Fibroblast of lung (primary cell): ENCODE data around the gene CORO7. TPM values are rescaled to one million over a fixed set of nuclear protein-coding genes. Genes with fewer than 3 reads are reported as not detected.

Experiments used
- DNase-seq, 2 donors: peaks; one replicate each; pipeline versions ENCODE4 v3.0.0 to v3.0.0-alpha.2; 2010; ENCODE audit warnings: low read depth in 2 of 2
- H2AFZ ChIP-seq: 2 replicates; pipeline ENCODE4 v1.5.1; 2012; ENCODE audit warnings: low read length, control low read depth, inconsistent platforms
- H3K27ac ChIP-seq: 2 replicates; pipeline ENCODE4 v1.5.1; 2011; ENCODE audit warnings: low read length, control low read depth; ENCODE audit not compliant: insufficient read depth
- H3K27me3 ChIP-seq: 2 replicates; pipeline ENCODE4 v1.5.1; 2011; ENCODE audit warnings: mild to moderate bottlenecking, low read length; ENCODE audit not compliant: control insufficient read depth, insufficient read depth
- H3K36me3 ChIP-seq: 2 replicates; pipeline ENCODE4 v1.5.1; 2011; ENCODE audit warnings: low read length; ENCODE audit not compliant: control insufficient read depth, insufficient read depth
- H3K4me1 ChIP-seq: 2 replicates; pipeline ENCODE4 v1.5.1; 2011; ENCODE audit warnings: low read length; ENCODE audit not compliant: control insufficient read depth, insufficient read depth; ENCODE audit errors: extremely low read depth
- H3K4me2 ChIP-seq: 2 replicates; pipeline ENCODE4 v1.5.1; 2011; ENCODE audit warnings: low read length, control low read depth; ENCODE audit not compliant: insufficient read depth; ENCODE audit errors: extremely low read depth
- H3K4me3 ChIP-seq, 4 experiments: fragments of 200-600 bp in 1 of 4; sonication (generic) in 1 of 4; replicated peaks in 1 of 4; 2 replicates each; pipeline ENCODE4 v1.5.1; 2011 to 2016; ENCODE audit warnings: low read length in 4 of 4, low read depth in 3 of 4, mild to moderate bottlenecking in 3 of 4, control low read depth in 2 of 4, inconsistent platforms in 1 of 4, mixed read lengths in 1 of 4; ENCODE audit not compliant: insufficient read depth in 1 of 4; ENCODE audit errors: control extremely low read depth in 1 of 4
- H3K79me2 ChIP-seq: 2 replicates; pipeline ENCODE4 v1.5.1; 2012; ENCODE audit warnings: mild to moderate bottlenecking, low read length, inconsistent platforms; ENCODE audit not compliant: control insufficient read depth, insufficient read depth
- H3K9ac ChIP-seq: 2 replicates; pipeline ENCODE4 v1.5.1; 2011; ENCODE audit warnings: mild to moderate bottlenecking, low read length, control low read depth; ENCODE audit not compliant: insufficient read depth
- H3K9me3 ChIP-seq: 2 replicates; pipeline ENCODE4 v1.5.1; 2012; ENCODE audit warnings: low read depth, low read length; ENCODE audit not compliant: control insufficient read depth, insufficient read depth
- H4K20me1 ChIP-seq: 2 replicates; pipeline ENCODE4 v1.5.1; 2011; ENCODE audit warnings: low read length; ENCODE audit not compliant: control insufficient read depth, insufficient read depth; ENCODE audit errors: extremely low read depth
- CTCF ChIP-seq, 2 donors: IDR thresholded peaks in 1 of 2; conservative IDR thresholded peaks in 1 of 2; 1 replicate in 1 of 2; 2 replicates in 1 of 2; pipeline ENCODE4 v1.5.1; 2011 to 2012; ENCODE audit warnings: low read length in 2 of 2, control low read depth in 1 of 2, inconsistent platforms in 1 of 2, low read depth in 1 of 2, mild to moderate bottlenecking in 1 of 2
- EZH2 ChIP-seq: IDR thresholded peaks from 2 replicates; pipeline ENCODE4 v1.5.1; 2012; ENCODE audit warnings: low read length, control low read depth, mild to moderate bottlenecking; ENCODE audit errors: missing control alignments
- polyA plus RNA-seq, 2 donors: library from polyadenylated mRNA; depleted of rRNA in 1 of 2; stranded (reverse) in 1 of 2; unstranded in 1 of 2; fragments of >200 nt; gene quantifications; 2 replicates each; pipeline ENCODE4 v1.2.1, GENCODE V29; 2011 to 2012; ENCODE audit warnings: missing spikeins in 1 of 2
- total RNA-seq: library from RNA; depleted of rRNA; stranded (reverse); fragments of >200 nt; gene quantifications from 2 replicates; pipeline ENCODE4 v1.2.1, GENCODE V29; 2014

The CORO7 gene
- total and polyA plus RNA-seq, 2 donors (not counting 1 experiment from before 2014, with no cell fraction given), result 6.1 to 11.1 TPM

- no peaks in the 10 kb centered on the region for H3K9me3 ChIP-seq
- no peak overlapping the region for H2AFZ ChIP-seq
- no peak for DNase-seq
- H3K9ac ChIP-seq, result peak overlapping the region; percentile 42
- peak overlapping the region; percentile 73 for H3K27ac ChIP-seq
- TF ChIP-seq EZH2 (no peak), CTCF (conservative IDR thresholded peaks at IDR 0.05 in 1 of 2, IDR thresholded peaks at IDR 0.05 in 1 of 2; ENCODE audit: low read depth in 1 of 2, low read length in 2 of 2) (no peak)
- H3K27me3 ChIP-seq, result no peaks in the 10 kb centered on the region
- H3K4me1 ChIP-seq, result peaks cover 33% of the 10 kb centered on the region
- H3K79me2 ChIP-seq, result peaks cover 82% of the 10 kb centered on the region
- H4K20me1 ChIP-seq, result no peaks in the 10 kb centered on the region
- peaks cover 5% of the 10 kb centered on the region for H3K36me3 ChIP-seq
- H3K4me3 ChIP-seq, result peak overlapping the region in 2 of 4 experiments; percentile 28 to 51
- H3K4me2 ChIP-seq, result peak overlapping the region; percentile 58
Observed at GRCh38 chr16:4327386-4328045, 88.9 kb downstream of the CORO7 start.

- no peak for TF ChIP-seq EZH2
- no peak for TF ChIP-seq CTCF (conservative IDR thresholded peaks at IDR 0.05 in 1 of 2, IDR thresholded peaks at IDR 0.05 in 1 of 2; ENCODE audit: low read depth in 1 of 2, low read length in 2 of 2)
- Histone ChIP-seq H4K20me1 (no peaks in the 10 kb centered on the region), H3K27me3 (no peaks in the 10 kb centered on the region), H3K4me3 (no peak overlapping the region), H3K4me2 (no peak overlapping the region), H3K79me2 (peaks cover 85% of the 10 kb centered on the region), H3K27ac (no peak overlapping the region), H3K36me3 (peaks cover 2% of the 10 kb centered on the region), H3K4me1 (peaks cover 34% of the 10 kb centered on the region), H2AFZ (no peak overlapping the region), H3K9me3 (no peaks in the 10 kb centered on the region), H3K9ac (no peak overlapping the region)
- no peak for DNase-seq
Observed at GRCh38 chr16:4325253-4325758, 91.1 kb downstream of the CORO7 start.

GRCh38 chr16:4324492-4325252, 91.7 kb downstream of the CORO7 start:
- H2AFZ ChIP-seq, result no peak overlapping the region
- H3K4me2 ChIP-seq, result peak overlapping the region; percentile 40
- no peak overlapping the region for H3K9ac ChIP-seq
- peak overlapping the region in 1 of 4 experiments; percentile 31 for H3K4me3 ChIP-seq
- H3K4me1 ChIP-seq, result peaks cover 40% of the 10 kb centered on the region
- no peak for DNase-seq
- no peak overlapping the region for H3K27ac ChIP-seq
- H3K27me3 ChIP-seq, result no peaks in the 10 kb centered on the region
- peaks cover 88% of the 10 kb centered on the region for H3K79me2 ChIP-seq
- H3K9me3 ChIP-seq, result no peaks in the 10 kb centered on the region
- no peaks in the 10 kb centered on the region for H4K20me1 ChIP-seq
- H3K36me3 ChIP-seq, result peaks cover 2% of the 10 kb centered on the region
- TF ChIP-seq EZH2 (no peak), CTCF (conservative IDR thresholded peaks at IDR 0.05 in 1 of 2, IDR thresholded peaks at IDR 0.05 in 1 of 2; ENCODE audit: low read depth in 1 of 2, low read length in 2 of 2) (no peak)
